ENCODE data around the gene TRMT61B. TPM values are rescaled to one million over a fixed set of nuclear protein-coding genes. Genes with fewer than 3 reads are reported as not detected.

TRMT61B gene
- total RNA-seq, 1 experiment from 2014 or later: 21.7 TPM

- no peaks in the 10 kb centered on the region for H3K9me2 ChIP-seq (replicated peaks; ENCODE audit: low read length)
- no peaks in the 10 kb centered on the region for H3K9me3 ChIP-seq (ENCODE audit: low read length)
- no TSS peak for BruUV-seq (replicated peaks)
- H3K27ac ChIP-seq (ENCODE audit: low read length): peak overlapping the region; percentile 71
- ChIA-PET POLR2A (ENCODE audit: unreplicated experiment) (interaction anchor here (0.6 kb wide), 2 partner anchors 27 to 38 kb away, joined by 4 to 6 read pairs; no protein-coding TSS in a partner anchor), CTCF (interaction anchor here (0.6 kb wide), 2 partner anchors 25 to 72 kb away, joined by 3 to 4 read pairs; partner anchors contain the start of gene TRMT61B)
- H3K79me2 ChIP-seq (ENCODE audit: low read length): peaks cover 59% of the 10 kb centered on the region
- peak overlapping the region; percentile 99 for H3K9ac ChIP-seq (ENCODE audit: low read length)
- peak overlapping the region; percentile 57; the same call in 1 of the 2 replicates for H2AFZ ChIP-seq (ENCODE audit: low read length)
- H3F3A ChIP-seq (ENCODE audit: low read length, unreplicated experiment): no peaks in the 10 kb centered on the region
- H3K36me3 ChIP-seq (ENCODE audit: low read depth, low read length): peaks cover 17% of the 10 kb centered on the region; the same call in 1 of the 2 replicates
- peak; percentile 34 for ATAC-seq
- H3K4me2 ChIP-seq (ENCODE audit: low read length): peak overlapping the region; percentile 93
- H4K20me1 ChIP-seq (ENCODE audit: low read length): peaks cover 47% of the 10 kb centered on the region
- TF ChIP-seq EZH2phosphoT487 (IDR thresholded peaks at IDR 0.05; ENCODE audit: borderline replicate concordance, low read length) (no peak), EZH2 (IDR thresholded peaks at IDR 0.05; ENCODE audit: low read length, unreplicated experiment) (no peak), CTCF (conservative IDR thresholded peaks at IDR 0.05; ENCODE audit: low read depth, low read length) (no peak)
- no peaks in the 10 kb centered on the region for H3K27me3 ChIP-seq (ENCODE audit: low read length)
- DNase-seq: peak; percentile 69
- peak overlapping the region; percentile 92 for H3K4me3 ChIP-seq (ENCODE audit: low read length)
- H3K4me1 ChIP-seq (ENCODE audit: insufficient read depth, low read length): peaks cover 24% of the 10 kb centered on the region
- intact Hi-C loops (cut with micrococcal nuclease): no loop called here
Measured at GRCh38 chr2:28895189-28895893, 25.2 kb upstream of the TRMT61B start.

GRCh38 chr2:28894470-28895188 lies 24.5 kb upstream of the TRMT61B start, which contains the start of gene WDR43:
Gene WDR43, plus strand, starts transcription at chr2:28894667. Its CDS starts 32 bp downstream, at chr2:28894699.
- H3F3A ChIP-seq (ENCODE audit: low read length, unreplicated experiment): no peaks in the 10 kb centered on the region
- H3K27ac ChIP-seq (ENCODE audit: low read length): peak within 1 kb of the TSS; percentile 71
- H3K9ac ChIP-seq (ENCODE audit: low read length): peak within 1 kb of the TSS; percentile 99
- H2AFZ ChIP-seq (ENCODE audit: low read length): peak within 1 kb of the TSS; percentile 72
- peaks cover 40% of the 10 kb centered on the region for H4K20me1 ChIP-seq (ENCODE audit: low read length)
- H3K27me3 ChIP-seq (ENCODE audit: low read length): no peaks in the 10 kb centered on the region
- H3K36me3 ChIP-seq (ENCODE audit: low read depth, low read length): peaks cover 13% of the 10 kb centered on the region; the same call in 1 of the 2 replicates
- DNase-seq (peak; percentile 99), ATAC-seq (peak; percentile 86)
- H3K79me2 ChIP-seq (ENCODE audit: low read length): peaks cover 52% of the 10 kb centered on the region
- H3K9me2 ChIP-seq (replicated peaks; ENCODE audit: low read length): no peaks in the 10 kb centered on the region
- H3K4me1 ChIP-seq (ENCODE audit: insufficient read depth, low read length): peaks cover 24% of the 10 kb centered on the region
- ChIA-PET CTCF (no interaction called here), POLR2A (ENCODE audit: unreplicated experiment) (no interaction called here)
- BruUV-seq (replicated peaks): no TSS peak
- H3K4me2 ChIP-seq (ENCODE audit: low read length): peak within 1 kb of the TSS; percentile 93
- H3K9me3 ChIP-seq (ENCODE audit: low read length): no peaks in the 10 kb centered on the region
- no peak for TF ChIP-seq EZH2 (IDR thresholded peaks at IDR 0.05; ENCODE audit: low read length, unreplicated experiment)
- no peak for TF ChIP-seq EZH2phosphoT487 (IDR thresholded peaks at IDR 0.05; ENCODE audit: borderline replicate concordance, low read length)
- TF ChIP-seq CTCF (conservative IDR thresholded peaks at IDR 0.05; ENCODE audit: low read depth, low read length): no peak
- peak within 1 kb of the TSS; percentile 92 for H3K4me3 ChIP-seq (ENCODE audit: low read length)
- intact Hi-C loops (cut with micrococcal nuclease): loop anchor here (1.0 kb wide), 1 partner anchor 24 kb away; the partner anchor contains the start of gene TRMT61B
